Transverse colon (tissue), 4 donors: ENCODE measurements around the gene SNRNP70. TPM values are rescaled to one million over a fixed set of nuclear protein-coding genes. Genes with fewer than 3 reads are reported as not detected.
A peak's percentile ranks its signal among the peaks of the same experiment; 100 is the strongest.
"Not testable (repeated sequence)": the region's sequence is repeated elsewhere in the genome, so short reads cannot be mapped to it uniquely, and the experiment has no call there.

ENCODE experiments used
- DNase-seq: peaks from one replicate; pipeline ENCODE4 v3.0.0-alpha.2; 2019
- H3K27ac ChIP-seq, 4 donors: fragments of 200-600 bp; sonication (generic); 2 replicates each; pipeline ENCODE4 v1.5.1; 2016 to 2018; ENCODE audit warnings: inconsistent platforms in 4 of 4
- H3K27me3 ChIP-seq: fragments of 200-600 bp; sonication (generic); 2 replicates; pipeline ENCODE4 v1.5.1; 2017; ENCODE audit warnings: inconsistent platforms
- H3K36me3 ChIP-seq, 4 donors: fragments of 200-600 bp; sonication (generic); 2 replicates each; pipeline ENCODE4 v1.5.1; 2017 to 2019; ENCODE audit warnings: inconsistent platforms in 4 of 4
- H3K4me1 ChIP-seq, 4 donors: fragments of 200-600 bp; sonication (generic); 2 replicates each; pipeline ENCODE4 v1.5.1; 2017 to 2020; ENCODE audit warnings: inconsistent platforms in 4 of 4
- H3K4me3 ChIP-seq, 4 donors: fragments of 200-600 bp; sonication (generic); 1 replicate in 1 of 4; 2 replicates in 3 of 4; pipeline versions ENCODE4 v1.5.1 to v1.6.1; 2017 to 2019; ENCODE audit warnings: inconsistent platforms in 4 of 4
- H3K9me3 ChIP-seq, 2 donors: fragments of 200-600 bp; sonication (generic); 2 replicates each; pipeline ENCODE4 v1.5.1; 2017 to 2019; ENCODE audit warnings: inconsistent platforms in 2 of 2
- CTCF ChIP-seq, 5 experiments: fragments of 200-600 bp in 3 of 5; fragments of 450-650 bp in 2 of 5; sonication (generic) in 3 of 5; IDR thresholded peaks; 1 replicate in 2 of 5; 2 replicates in 3 of 5; pipeline ENCODE4 v1.5.1; 2016 to 2017; ENCODE audit warnings: antibody characterized with exemption in 5 of 5, inconsistent platforms in 3 of 5, mild to moderate bottlenecking in 2 of 5, moderate library complexity in 1 of 5
- EP300 ChIP-seq: sonication (generic); formaldehyde crosslinking; IDR thresholded peaks from one replicate; pipeline ENCODE4 v1.6.1; 2017; ENCODE audit warnings: antibody characterized with exemption, low read depth
- POLR2A ChIP-seq: fragments of 450-650 bp; IDR thresholded peaks from one replicate; pipeline ENCODE4 v1.6.1; 2016; ENCODE audit warnings: antibody characterized with exemption, mild to moderate bottlenecking, moderate library complexity
- POLR2AphosphoS5 ChIP-seq, 3 donors: sonication (generic); formaldehyde crosslinking; IDR thresholded peaks; one replicate each; pipeline ENCODE4 v1.6.1; 2016; ENCODE audit warnings: antibody characterized with exemption in 3 of 3
- WGBS, 2 donors: methylation state at CpG; one replicate each; pipeline ENCODE4 v1.1.5; 2018; ENCODE audit warnings: low coverage in 1 of 2; 5-methylcytosine and 5-hydroxymethylcytosine counted together
- in situ Hi-C, 4 donors: fragments of 200-750 bp; cut with MboI; loops; one replicate each; pipeline versions ENCODE4 v1.15.0 to v1.15.1; 2017; ENCODE audit warnings: low sequenced_read_pairs in 3 of 4, low pct_ligation_motif_present in 1 of 4, low pct_unique_long_range_greater_than_20kb in 1 of 4
- intact Hi-C: fragments of 100-400 bp; cut with DNase I; formaldehyde crosslinking; loops from one replicate; pipeline ENCODE4 v1.15.1; 2023; ENCODE audit warnings: low total_unique reads
- total RNA-seq, 4 donors: library from RNA; depleted of rRNA; stranded (reverse); fragments of >200 nt; gene quantifications; one replicate each; pipeline ENCODE4 v1.1.0, GENCODE V29; 2016

The SNRNP70 gene
- total RNA-seq, 4 donors from 2014 or later = 216 to 682 (median 292) TPM

- peaks cover 0 to 8% (median 3%) of the 10 kb centered on the region in 4 donors for H3K4me1 ChIP-seq
- no peak overlapping the region for H3K4me3 ChIP-seq
- H3K27me3 ChIP-seq = peaks cover 93% of the 10 kb centered on the region
- 93% methylated on average over 13 to 21 of the region's 21 CpGs for WGBS, 2 donors
- in situ Hi-C loops (no loop called here), intact Hi-C loops (no loop called here)
- no peak overlapping the region for H3K27ac ChIP-seq
- DNase-seq = no peak
- no peaks in the 10 kb centered on the region for H3K36me3 ChIP-seq
- no peaks in the 10 kb centered on the region for H3K9me3 ChIP-seq
- TF ChIP-seq EP300 (no peak), POLR2A (no peak), CTCF (IDR thresholded peaks at IDR 0.05) (no peak), POLR2AphosphoS5 (IDR thresholded peaks at IDR 0.05) (no peak)
These were observed 14.8 kb upstream of the SNRNP70 start for GRCh38 chr19:49070416-49070815.

GRCh38 chr19:49071860-49072547 lies 13.2 kb upstream of the SNRNP70 start:
- TF ChIP-seq EP300 (no peak), CTCF (IDR thresholded peaks at IDR 0.05) (no peak), POLR2AphosphoS5 (IDR thresholded peaks at IDR 0.05) (no peak), POLR2A (no peak)
- H3K36me3 ChIP-seq = no peaks in the 10 kb centered on the region
- peaks cover 0 to 8% (median 2%) of the 10 kb centered on the region in 4 donors for H3K4me1 ChIP-seq
- in situ Hi-C loops (no loop called here), intact Hi-C loops (no loop called here)
- H3K9me3 ChIP-seq = no peaks in the 10 kb centered on the region
- H3K27ac ChIP-seq = no peak overlapping the region
- 22% methylated on average over 29 of the region's 93 CpGs; no CpG with 5 or more reads in 1 of the 2 donors for WGBS, 2 donors
- peak overlapping the region in 1 of 4 donors; percentile 7 for H3K4me3 ChIP-seq
- H3K27me3 ChIP-seq = peaks cover 77% of the 10 kb centered on the region
- DNase-seq = no peak

GRCh38 chr19:49073514-49074378 lies 11.5 kb upstream of the SNRNP70 start:
- H3K9me3 ChIP-seq = no peaks in the 10 kb centered on the region
- H3K27me3 ChIP-seq = peaks cover 60% of the 10 kb centered on the region
- no peaks in the 10 kb centered on the region for H3K36me3 ChIP-seq
- in situ Hi-C loops = no loop called here
- no peak overlapping the region for H3K27ac ChIP-seq
- no peak for DNase-seq
- H3K4me3 ChIP-seq = no peak overlapping the region
- peaks cover 0 to 8% (median 2%) of the 10 kb centered on the region in 4 donors for H3K4me1 ChIP-seq
- intact Hi-C loops = no loop called here
- peak in 1 of 5 experiments; percentile 5 for TF ChIP-seq CTCF (IDR thresholded peaks at IDR 0.05)
- no peak for TF ChIP-seq POLR2A
- 53 to 79% methylated on average over 6 to 22 of the region's 23 CpGs for WGBS, 2 donors

- in situ Hi-C loops = loop anchor here in 1 of 4 donors (25.0 kb wide), 1 partner anchor 137 kb away; no protein-coding TSS in a partner anchor
- intact Hi-C loops, H3K36me3 ChIP-seq, H3K27ac ChIP-seq, H3K9me3 ChIP-seq, H3K4me1 ChIP-seq, H3K4me3 ChIP-seq: not testable (repeated sequence)
- 17% methylated on average over 9 of the region's 9 CpGs; no CpG with 5 or more reads in 1 of the 2 donors for WGBS, 2 donors
- H3K27me3 ChIP-seq = peaks cover 48% of the 10 kb centered on the region
- DNase-seq = peak; percentile 77
- peak; percentile 66 to 80 (median 74) for TF ChIP-seq CTCF (IDR thresholded peaks at IDR 0.05)
These were observed 10.4 kb upstream of the SNRNP70 start for GRCh38 chr19:49074869-49075268.
